Stomach smooth muscle (tissue), 2 donors: ENCODE measurements around the gene TIRAP.

ENCODE experiments used
- H3K27ac ChIP-seq: one replicate; pipeline ENCODE4 v1.7.0; 2013; ENCODE audit warnings: mild to moderate bottlenecking, low read length, inconsistent platforms
- H3K27me3 ChIP-seq, 2 donors: one replicate each; pipeline ENCODE4 v1.7.0; 2013; ENCODE audit warnings: low read length in 2 of 2; ENCODE audit not compliant: insufficient read depth in 2 of 2, control insufficient read depth in 1 of 2
- H3K36me3 ChIP-seq, 2 donors: one replicate each; pipeline ENCODE4 v1.7.0; 2013; ENCODE audit warnings: low read length in 2 of 2; ENCODE audit not compliant: control insufficient read depth in 2 of 2, insufficient read depth in 2 of 2
- H3K4me1 ChIP-seq: one replicate; pipeline ENCODE4 v1.7.0; 2013; ENCODE audit warnings: low read length; ENCODE audit not compliant: control insufficient read depth, insufficient read depth
- H3K4me3 ChIP-seq, 2 donors: one replicate each; pipeline ENCODE4 v1.7.0; 2013; ENCODE audit warnings: low read length in 2 of 2
- H3K9ac ChIP-seq, 2 donors: one replicate each; pipeline ENCODE4 v1.7.0; 2013; ENCODE audit warnings: low read length in 2 of 2, mild to moderate bottlenecking in 1 of 2
- H3K9me3 ChIP-seq, 2 donors: one replicate each; pipeline ENCODE4 v1.7.0; 2013; ENCODE audit warnings: low read length in 2 of 2; ENCODE audit not compliant: control insufficient read depth in 2 of 2
- donor health status: healthy.
- donor health status: Pancreatic carcinoma.

TIRAP gene

DNA sequence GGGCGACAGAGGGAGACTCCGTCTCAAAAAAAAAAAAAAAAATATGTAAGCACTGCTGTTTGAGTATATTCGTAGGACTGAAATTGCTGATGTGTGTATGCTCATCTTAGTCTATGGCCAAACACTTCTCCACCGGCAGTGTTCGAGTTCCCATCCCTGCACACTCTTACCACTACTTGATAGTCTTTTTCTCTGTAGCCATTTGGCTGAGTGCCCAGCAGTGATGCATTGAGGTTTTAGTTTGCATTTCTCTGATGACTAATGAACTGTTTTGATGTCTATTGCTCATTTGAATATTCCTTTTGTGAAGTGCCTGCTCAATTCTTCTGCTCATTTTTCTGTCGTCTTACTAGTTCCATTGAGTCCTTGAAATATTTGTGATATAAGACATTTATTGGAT, 1.9 kb downstream of the TIRAP start:
- no peak overlapping the region for H3K9ac ChIP-seq
- no peak overlapping the region for H3K27ac ChIP-seq
- no peaks in the 10 kb centered on the region for H3K9me3 ChIP-seq
- H3K4me3 ChIP-seq = no peak overlapping the region
- peaks cover 21% of the 10 kb centered on the region for H3K4me1 ChIP-seq
- peaks cover 3 to 5% of the 10 kb centered on the region in 2 donors for H3K36me3 ChIP-seq
- no peaks in the 10 kb centered on the region for H3K27me3 ChIP-seq

DNA sequence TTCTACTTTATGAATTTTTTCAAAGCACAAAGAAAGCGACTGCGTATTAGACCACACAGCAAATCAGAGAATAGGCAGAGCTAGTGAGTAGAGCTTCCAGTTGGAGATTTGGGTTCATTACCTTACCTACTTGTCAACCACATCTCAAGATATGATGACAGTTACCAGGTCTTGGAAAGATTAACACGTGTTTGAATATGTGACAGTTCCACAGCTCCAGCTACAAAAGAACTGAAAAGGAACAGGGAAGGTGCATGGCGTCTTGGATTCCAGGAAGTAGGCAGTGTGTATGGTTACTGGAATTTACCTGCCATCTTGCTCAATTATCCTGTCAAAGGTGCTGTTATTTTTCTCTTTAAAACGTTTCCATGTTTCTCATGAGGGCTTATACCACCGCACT, 5.3 kb downstream of the TIRAP start:
- no peak overlapping the region for H3K9ac ChIP-seq
- peaks cover 20 to 35% of the 10 kb centered on the region in 2 donors for H3K36me3 ChIP-seq
- no peak overlapping the region for H3K27ac ChIP-seq
- H3K27me3 ChIP-seq = no peaks in the 10 kb centered on the region
- H3K4me1 ChIP-seq = peaks cover 9% of the 10 kb centered on the region
- no peaks in the 10 kb centered on the region for H3K9me3 ChIP-seq
- no peak overlapping the region for H3K4me3 ChIP-seq

DNA sequence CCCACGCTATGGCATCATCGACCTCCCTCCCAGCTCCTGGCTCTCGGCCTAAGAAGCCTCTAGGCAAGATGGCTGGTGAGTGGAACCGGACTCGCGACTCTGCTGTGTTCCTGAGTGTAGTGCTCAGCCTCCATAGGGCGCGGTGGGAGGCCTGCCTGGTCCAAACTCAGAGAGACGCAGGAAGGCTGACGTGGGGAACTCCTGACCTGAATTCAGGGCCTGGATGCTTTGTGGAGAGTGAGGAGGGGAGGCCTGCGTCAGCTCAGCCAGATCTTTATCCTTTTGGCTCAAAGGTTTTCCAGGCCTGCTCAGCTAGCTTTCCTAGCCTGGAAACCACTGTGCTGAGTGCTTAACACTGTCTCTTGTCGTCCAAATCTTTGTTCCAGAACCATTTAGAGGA, 8.0 kb downstream of the TIRAP start:
- no peaks in the 10 kb centered on the region for H3K9me3 ChIP-seq
- H3K4me1 ChIP-seq = peaks cover 4% of the 10 kb centered on the region
- no peak overlapping the region for H3K4me3 ChIP-seq
- peaks cover 30 to 47% of the 10 kb centered on the region in 2 donors for H3K36me3 ChIP-seq
- H3K27me3 ChIP-seq = no peaks in the 10 kb centered on the region
- no peak overlapping the region for H3K27ac ChIP-seq
- H3K9ac ChIP-seq = no peak overlapping the region

DNA sequence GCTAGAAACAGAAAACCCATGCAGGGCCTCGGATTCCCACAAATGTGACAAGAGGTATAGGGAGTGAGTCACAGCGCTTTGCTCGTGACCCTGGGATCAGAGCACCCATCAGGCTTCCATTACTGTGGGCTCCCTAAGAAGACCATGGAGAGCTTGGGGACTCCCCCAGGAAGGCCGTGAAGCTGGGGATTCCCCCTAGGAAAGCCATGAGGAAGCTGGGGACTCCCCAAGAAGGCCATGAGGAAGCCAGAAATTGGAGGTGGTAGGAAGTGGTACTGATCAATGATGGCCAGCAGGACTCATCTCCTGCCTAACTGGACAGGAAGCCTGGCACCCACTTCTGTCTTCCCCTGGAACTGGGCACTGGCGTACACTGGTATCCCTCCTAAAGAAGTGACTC, 10.8 kb downstream of the TIRAP start:
- H3K27me3 ChIP-seq = no peaks in the 10 kb centered on the region
- H3K4me3 ChIP-seq = no peak overlapping the region
- peaks cover 29 to 42% of the 10 kb centered on the region in 2 donors for H3K36me3 ChIP-seq
- peaks cover 4% of the 10 kb centered on the region for H3K4me1 ChIP-seq
- H3K9me3 ChIP-seq = no peaks in the 10 kb centered on the region
- no peak overlapping the region for H3K27ac ChIP-seq
- H3K9ac ChIP-seq = no peak overlapping the region

GRCh38 chr11:126297004-126297403, 14.1 kb downstream of the TIRAP start:
- no peak overlapping the region for H3K27ac ChIP-seq
- no peaks in the 10 kb centered on the region for H3K27me3 ChIP-seq
- no peak overlapping the region for H3K9ac ChIP-seq
- no peak overlapping the region for H3K4me3 ChIP-seq
- no peaks in the 10 kb centered on the region for H3K4me1 ChIP-seq
- H3K9me3 ChIP-seq = no peaks in the 10 kb centered on the region
- H3K36me3 ChIP-seq = peaks cover 22 to 28% of the 10 kb centered on the region in 2 donors

GRCh38 chr11:126303623-126304456, 20.9 kb downstream of the TIRAP start, which contains the start of gene DCPS:
Gene DCPS (plus strand): TSS chr11:126304060. CDS start chr11:126304081, 21 bp downstream.
- peaks cover 4 to 5% of the 10 kb centered on the region in 2 donors for H3K36me3 ChIP-seq
- peak within 1 kb of the TSS; percentile 91 to 93 for H3K9ac ChIP-seq
- peaks cover 14% of the 10 kb centered on the region for H3K4me1 ChIP-seq

GRCh38 chr11:126304457-126305075, 21.7 kb downstream of the TIRAP start:
- peak overlapping the region; percentile 91 to 93 for H3K9ac ChIP-seq

More at GRCh38 chr11:126303623-126304456, 20.9 kb downstream of the TIRAP start, which contains the start of gene DCPS:
- H3K9me3 ChIP-seq = no peaks in the 10 kb centered on the region
- H3K27ac ChIP-seq = peak within 1 kb of the TSS; percentile 92
- no peaks in the 10 kb centered on the region for H3K27me3 ChIP-seq
- peak within 1 kb of the TSS; percentile 97 to 98 for H3K4me3 ChIP-seq

GRCh38 chr11:126305699-126306098, 22.8 kb downstream of the TIRAP start:
- Histone ChIP-seq H3K4me1 (peaks cover 16% of the 10 kb centered on the region), H3K36me3 (peaks cover 0 to 4% of the 10 kb centered on the region in 2 donors), H3K27ac (no peak overlapping the region), H3K27me3 (no peaks in the 10 kb centered on the region), H3K9ac (no peak overlapping the region), H3K4me3 (no peak overlapping the region), H3K9me3 (no peaks in the 10 kb centered on the region)

More at GRCh38 chr11:126304457-126305075, 21.7 kb downstream of the TIRAP start:
- Histone ChIP-seq H3K9me3 (no peaks in the 10 kb centered on the region), H3K27ac (peak overlapping the region; percentile 92), H3K27me3 (no peaks in the 10 kb centered on the region), H3K4me1 (peaks cover 14% of the 10 kb centered on the region), H3K4me3 (peak overlapping the region; percentile 97 to 98), H3K36me3 (peaks cover 4% of the 10 kb centered on the region in 2 donors)

- H3K36me3 ChIP-seq = peaks cover 0 to 7% of the 10 kb centered on the region in 2 donors
- H3K4me1 ChIP-seq = peaks cover 22% of the 10 kb centered on the region
- H3K4me3 ChIP-seq = no peak overlapping the region
- H3K9ac ChIP-seq = no peak overlapping the region
- no peaks in the 10 kb centered on the region for H3K9me3 ChIP-seq
- H3K27ac ChIP-seq = no peak overlapping the region
- no peaks in the 10 kb centered on the region for H3K27me3 ChIP-seq
Measured at GRCh38 chr11:126307706-126308105, 24.8 kb downstream of the TIRAP start.

DNA sequence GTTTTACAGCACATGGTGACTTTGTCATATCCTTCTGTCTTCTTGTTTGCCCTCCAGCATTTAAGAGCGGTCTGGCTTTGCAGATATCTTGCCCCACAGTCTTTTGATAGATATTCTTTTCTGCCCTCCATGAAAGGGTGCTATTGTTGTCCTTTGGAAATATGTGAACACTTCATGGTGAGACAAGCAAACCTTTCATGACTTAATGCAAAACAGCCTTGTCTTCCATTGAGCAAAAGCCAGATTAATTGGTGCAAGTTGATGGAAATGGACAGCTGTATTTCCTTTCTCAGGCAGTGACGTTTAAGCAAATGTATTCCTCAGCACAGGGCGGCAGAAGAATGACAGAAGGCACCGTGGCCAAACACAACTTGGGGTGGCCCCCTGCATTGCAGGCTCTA, 25.4 kb downstream of the TIRAP start:
- Histone ChIP-seq H3K27me3 (no peaks in the 10 kb centered on the region), H3K9me3 (no peaks in the 10 kb centered on the region), H3K36me3 (peaks cover 0 to 9% of the 10 kb centered on the region in 2 donors), H3K4me3 (no peak overlapping the region), H3K4me1 (peaks cover 22% of the 10 kb centered on the region), H3K9ac (no peak overlapping the region), H3K27ac (no peak overlapping the region)
